ENCODE results near the gene KIF3C.
"Not testable (repeated sequence)": the region's sequence is repeated elsewhere in the genome, so short reads cannot be mapped to it uniquely, and the experiment has no call there.

Gene KIF3C

GRCh38 chr2:25998816-25999383 is 16.6 kb upstream of the KIF3C start:
- not testable (repeated sequence) for DNase-seq

GRCh38 chr2:25996844-25997243 is 14.5 kb upstream of the KIF3C start:
- DNase-seq = no peak

GRCh38 chr2:25994509-25994908 is 12.2 kb upstream of the KIF3C start:
- no peak for DNase-seq

- DNase-seq = no peak
These were observed 10.8 kb upstream of the KIF3C start for GRCh38 chr2:25993049-25993448.

GRCh38 chr2:25992556-25992955 is 10.3 kb upstream of the KIF3C start:
- DNase-seq = no peak

- DNase-seq = no peak
These were observed 9.7 kb upstream of the KIF3C start for GRCh38 chr2:25991965-25992364.

- no peak for DNase-seq
These were observed 6.9 kb upstream of the KIF3C start for GRCh38 chr2:25989154-25989553.

DNA sequence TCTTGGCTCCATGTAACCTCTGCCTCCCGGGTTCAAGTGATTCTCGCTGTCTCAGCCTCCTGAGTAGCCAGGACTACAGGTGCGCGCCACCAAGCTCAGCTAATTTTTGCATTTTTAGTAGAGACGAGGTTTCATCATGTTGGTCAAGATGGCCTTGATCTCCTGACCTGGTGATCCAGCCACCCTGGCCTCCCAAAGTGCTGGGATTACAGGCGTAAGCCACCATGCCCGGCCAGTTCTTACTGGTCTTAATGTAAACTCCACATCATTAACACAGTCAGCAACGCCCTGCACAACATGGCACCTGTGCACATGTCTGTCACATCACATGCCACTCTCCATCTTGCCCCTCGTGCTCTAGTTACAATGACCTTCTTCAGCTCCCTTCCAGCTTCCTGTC is 5.8 kb upstream of the KIF3C start:
- DNase-seq = no peak

- no peak for DNase-seq
These were observed 1.4 kb upstream of the KIF3C start for GRCh38 chr2:25983735-25984134.

DNA sequence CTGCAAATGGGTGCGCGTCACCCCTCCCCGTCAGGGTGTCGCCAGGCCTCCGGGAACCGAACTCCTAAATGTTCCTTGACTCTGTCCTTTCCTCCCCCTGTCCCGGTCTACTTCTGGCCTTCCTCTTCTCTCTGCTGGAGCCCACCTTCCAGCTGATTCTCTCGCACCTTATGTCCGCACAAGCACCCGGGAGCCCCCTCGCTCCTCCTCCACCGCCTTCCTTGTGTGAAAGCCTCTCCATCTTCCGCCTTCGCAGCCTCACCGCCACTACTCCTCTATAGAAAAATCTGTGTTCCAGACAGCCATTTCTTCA is 627 bp upstream of the KIF3C start:
- no peak for DNase-seq

- no peak for DNase-seq
These were observed 563 bp downstream of the KIF3C start for GRCh38 chr2:25981596-25982272.

GRCh38 chr2:25980951-25981350 is 1.3 kb downstream of the KIF3C start:
- no peak for DNase-seq

- DNase-seq = no peak
These were observed 2.0 kb downstream of the KIF3C start for GRCh38 chr2:25980076-25980887.

DNA sequence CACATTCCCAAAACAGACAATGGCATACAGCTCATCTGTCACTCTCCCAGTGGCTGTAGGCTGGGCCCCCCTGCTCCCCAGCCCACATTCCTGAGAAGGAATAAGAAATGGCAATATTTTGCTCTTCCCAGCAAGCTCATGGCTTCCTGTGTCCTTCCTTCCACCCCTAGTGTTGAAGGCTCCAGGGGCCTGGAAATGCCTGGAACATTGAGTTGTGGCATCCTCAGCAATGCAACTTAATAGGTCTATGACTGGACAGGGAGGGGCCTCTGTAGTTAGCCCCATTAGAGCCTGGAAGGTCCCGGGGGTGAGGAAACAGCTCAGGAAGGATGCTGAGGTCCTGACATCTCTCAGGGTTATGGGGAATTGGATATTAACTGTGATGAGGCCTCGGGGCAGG is 3.3 kb downstream of the KIF3C start:
- DNase-seq = no peak

DNA sequence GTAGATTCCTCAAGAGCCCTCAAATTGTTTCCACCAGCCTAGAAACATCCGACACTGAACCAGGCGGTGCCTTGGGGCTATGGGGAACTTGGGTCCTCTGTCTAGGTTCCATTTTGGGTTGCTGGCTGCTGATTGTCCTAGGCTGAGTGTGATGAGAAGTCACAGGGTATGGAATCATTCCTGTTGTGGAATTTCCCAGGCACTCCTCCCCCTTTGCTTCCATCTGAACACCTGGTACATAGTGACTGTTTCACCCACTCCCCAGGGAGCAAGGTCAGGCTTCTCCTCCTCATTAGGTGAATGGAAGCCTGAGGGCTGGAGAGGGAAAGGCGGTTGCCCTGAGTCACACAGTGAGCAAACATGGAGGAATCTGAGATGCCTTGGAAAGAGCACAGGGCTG is 4.5 kb downstream of the KIF3C start:
- DNase-seq = no peak

DNA sequence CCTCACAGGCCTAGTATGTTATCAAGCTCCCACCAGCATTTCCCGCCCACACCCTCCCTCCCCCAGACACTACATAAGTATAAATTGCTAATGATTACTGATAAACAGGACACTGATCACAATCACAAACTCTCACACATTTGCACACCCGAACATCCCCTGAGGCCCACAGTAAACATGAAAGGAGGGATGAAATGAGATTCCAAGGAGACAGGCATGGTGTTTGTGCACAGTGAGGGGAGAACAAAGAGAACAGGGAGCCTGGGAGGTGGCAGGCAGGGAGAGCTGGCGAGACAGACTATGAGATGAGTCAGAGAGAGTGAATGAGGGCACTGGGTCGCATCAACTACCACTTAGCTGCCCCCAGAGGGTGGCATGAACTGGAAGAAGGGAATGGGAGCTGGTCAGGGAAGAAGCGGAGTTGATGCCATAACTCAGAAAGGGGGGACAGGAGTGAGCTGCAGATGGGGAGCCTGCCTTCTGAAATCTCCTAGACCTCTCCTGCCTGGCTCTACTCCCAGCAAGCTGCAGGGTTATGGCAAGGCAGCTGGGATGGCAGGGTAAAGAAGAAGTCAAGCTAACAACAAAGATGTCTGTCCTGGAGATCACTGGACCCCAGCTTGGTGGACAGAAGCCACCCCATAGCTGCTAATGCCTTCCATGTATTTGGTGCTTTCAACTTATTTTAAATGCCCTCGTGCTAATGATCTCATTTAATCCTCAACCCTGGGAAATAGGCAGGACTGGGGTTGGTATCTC is 5.1 kb downstream of the KIF3C start:
- no peak for DNase-seq

GRCh38 chr2:25972049-25972823 is 10.1 kb downstream of the KIF3C start:
- no peak for DNase-seq

DNA sequence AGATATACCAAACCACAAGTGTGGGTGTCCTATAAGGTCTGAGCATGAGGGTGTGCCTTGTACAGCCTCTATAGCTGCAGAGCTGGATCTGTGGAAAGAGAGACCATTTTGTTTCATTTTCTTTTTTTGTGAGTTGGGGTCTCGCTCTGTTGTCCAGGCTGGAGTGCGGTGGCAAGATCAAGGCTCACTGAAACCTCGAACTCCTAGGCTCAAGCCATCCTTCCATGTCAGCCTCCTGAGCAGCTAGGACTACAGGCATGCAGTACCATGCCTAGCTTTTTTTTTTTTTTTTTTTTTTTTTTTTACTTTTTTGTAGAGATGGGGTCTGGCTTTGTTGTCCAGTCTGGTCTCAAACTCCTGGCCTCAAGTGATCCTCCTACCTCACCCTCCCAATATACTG is 10.7 kb downstream of the KIF3C start:
- no peak for DNase-seq

- DNase-seq = no peak
These were observed 15.6 kb downstream of the KIF3C start for GRCh38 chr2:25966531-25967270.

DNA sequence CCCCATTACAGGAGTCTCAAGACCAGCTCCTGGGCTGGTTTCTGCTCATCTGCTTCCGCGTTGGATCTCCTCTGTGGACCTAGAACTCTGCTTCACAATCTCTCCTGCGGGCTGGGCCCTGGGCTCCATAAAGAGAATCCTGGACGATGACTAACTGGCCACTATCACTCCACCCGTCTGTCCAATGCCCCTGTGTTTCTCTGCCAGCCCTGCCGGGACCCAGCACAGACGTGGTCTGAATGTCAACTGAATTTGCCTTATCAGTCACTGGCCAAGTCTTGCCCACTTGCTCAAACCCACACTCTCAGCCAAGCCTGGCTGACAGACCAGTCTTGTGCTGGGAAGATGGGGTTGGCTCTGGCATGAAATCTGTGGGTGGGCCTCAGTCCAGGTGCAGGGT is 17.4 kb downstream of the KIF3C start:
- no peak for DNase-seq

GRCh38 chr2:25960920-25961319 is 21.4 kb downstream of the KIF3C start:
- no peak for DNase-seq

GRCh38 chr2:25960396-25960795 is 21.9 kb downstream of the KIF3C start:
- no peak for DNase-seq
